SK-N-SH (cell line): ENCODE measurements around the gene TUT4. TPM values are rescaled to one million over a fixed set of nuclear protein-coding genes. Genes with fewer than 3 reads are reported as not detected.
A peak's percentile ranks its signal among the peaks of the same experiment; 100 is the strongest.

Experiments used
- CTCF ChIA-PET: fragments of 300-600, 350-600 bp; formaldehyde crosslinking; extraction: SDS; loops from one replicate; lab custom pipeline; 2021; lab: Yijun Ruan, JAX
- POLR2A ChIA-PET: fragments of 350-600 bp; sonication (Branson Sonifier 250); formaldehyde crosslinking; extraction: SDS; loops from one replicate; lab custom pipeline; 2020; ENCODE audit warnings: antibody characterized with exemption, inconsistent platforms; lab: Yijun Ruan, JAX
- DNase-seq: peaks from one replicate; pipeline ENCODE4 v3.0.0; 2012
- H2AFZ ChIP-seq: fragments of 200-600 bp; sonication (generic); 2 replicates; pipeline ENCODE4 v1.8.1; 2016; ENCODE audit warnings: antibody characterized with exemption, mild to moderate bottlenecking, low read depth
- H3F3A ChIP-seq: fragments of 200-600 bp; sonication (generic); replicated peaks from 2 replicates; pipeline ENCODE3; 2016; ENCODE audit warnings: antibody characterized with exemption, mild to moderate bottlenecking; ENCODE audit not compliant: insufficient read depth
- H3K27ac ChIP-seq, 2 experiments: fragments of 200-500 bp in 1 of 2; fragments of 200-600 bp in 1 of 2; sonication (Bioruptor generic) in 1 of 2; sonication (generic), shearing (Covaris generic) in 1 of 2; 2 replicates each; pipeline versions ENCODE4 v1.5.1 to v1.6.1; 2014 to 2016; ENCODE audit warnings: low read depth in 2 of 2, inconsistent platforms in 1 of 2, low read length in 1 of 2, mild to moderate bottlenecking in 1 of 2, mixed read lengths in 1 of 2
- H3K27me3 ChIP-seq: fragments of 200-600 bp; sonication (generic), shearing (Covaris generic); 2 replicates; pipeline ENCODE4 v1.6.1; 2016; ENCODE audit warnings: mixed run types; ENCODE audit not compliant: insufficient read depth
- H3K36me3 ChIP-seq, 2 experiments: fragments of 200-500 bp in 1 of 2; fragments of 200-600 bp in 1 of 2; sonication (Bioruptor generic) in 1 of 2; sonication (generic) in 1 of 2; replicated peaks in 1 of 2; 2 replicates each; pipeline versions ENCODE3 to v1.5.1; 2014 to 2016; ENCODE audit warnings: low read length in 1 of 2, mild to moderate bottlenecking in 1 of 2; ENCODE audit not compliant: insufficient read depth in 2 of 2, control insufficient read depth in 1 of 2
- H3K4me1 ChIP-seq, 2 experiments: fragments of 200-500 bp in 1 of 2; fragments of 200-600 bp in 1 of 2; sonication (Bioruptor generic) in 1 of 2; sonication (generic), shearing (Covaris generic) in 1 of 2; 2 replicates each; pipeline versions ENCODE4 v1.5.1 to v1.6.1; 2014 to 2016; ENCODE audit warnings: low read depth in 1 of 2, low read length in 1 of 2, mixed run types in 1 of 2; ENCODE audit not compliant: insufficient read depth in 2 of 2, control insufficient read depth in 1 of 2
- H3K4me2 ChIP-seq: fragments of 200-600 bp; sonication (generic), shearing (Covaris generic); 2 replicates; pipeline ENCODE4 v1.6.1; 2017; ENCODE audit warnings: mixed run types
- H3K4me3 ChIP-seq, 2 experiments: fragments of 200-500 bp in 1 of 2; fragments of 200-600 bp in 1 of 2; sonication (Bioruptor generic) in 1 of 2; sonication (generic), shearing (Covaris generic) in 1 of 2; 2 replicates each; pipeline versions ENCODE4 v1.5.1 to v1.8.1; 2014 to 2016; ENCODE audit warnings: low read depth in 2 of 2, inconsistent platforms in 1 of 2, low read length in 1 of 2, mild to moderate bottlenecking in 1 of 2, mixed read lengths in 1 of 2, moderate library complexity in 1 of 2
- H3K79me2 ChIP-seq: fragments of 200-600 bp; sonication (generic); 2 replicates; pipeline ENCODE4 v1.8.1; 2017; ENCODE audit warnings: mild to moderate bottlenecking; ENCODE audit not compliant: insufficient read depth
- H3K9ac ChIP-seq: fragments of 200-600 bp; sonication (generic); 2 replicates; pipeline ENCODE4 v1.6.1; 2017; ENCODE audit warnings: mixed run types
- H3K9me2 ChIP-seq: fragments of 200-600 bp; sonication (generic); 2 replicates; pipeline ENCODE4 v1.6.1; 2017; ENCODE audit warnings: mixed run types
- H3K9me3 ChIP-seq: fragments of 200-600 bp; sonication (generic); 2 replicates; pipeline ENCODE4 v1.6.1; 2017; ENCODE audit warnings: mixed run types, mild to moderate bottlenecking, moderate library complexity
- H4K20me1 ChIP-seq: fragments of 200-600 bp; sonication (generic); 2 replicates; pipeline ENCODE4 v1.6.1; 2017; ENCODE audit warnings: mild to moderate bottlenecking, mixed run types; ENCODE audit not compliant: insufficient read depth
- EP300 ChIP-seq, 2 experiments: IDR thresholded peaks; 2 replicates each; pipeline versions ENCODE4 v1.4.0 to v1.6.1; 2012; ENCODE audit warnings: borderline replicate concordance in 1 of 2, low read depth in 1 of 2, low read length in 1 of 2
- FOSL2 ChIP-seq: IDR thresholded peaks from 2 replicates; pipeline ENCODE4 v1.4.0; 2012; ENCODE audit warnings: low read depth, mild to moderate bottlenecking, moderate library complexity, borderline replicate concordance
- MEF2A ChIP-seq: IDR thresholded peaks from 2 replicates; pipeline ENCODE4 v1.4.0; 2012; ENCODE audit warnings: low read depth, borderline replicate concordance
- MXI1 ChIP-seq: IDR thresholded peaks from 2 replicates; pipeline ENCODE4 v1.6.1; 2012; ENCODE audit warnings: mild to moderate bottlenecking, low read depth, low read length, improper control_type of control experiment
- NRF1 ChIP-seq: IDR thresholded peaks from 2 replicates; pipeline ENCODE4 v1.6.1; 2012; ENCODE audit warnings: low read depth, mild to moderate bottlenecking, low read length
- RCOR1 ChIP-seq: fragments of 150-350 bp; IDR thresholded peaks from 2 replicates; pipeline ENCODE4 v1.6.1; 2017; ENCODE audit warnings: antibody characterized with exemption, low read length
- REST ChIP-seq: IDR thresholded peaks from 2 replicates; pipeline ENCODE4 v1.6.1; 2012; ENCODE audit warnings: mild to moderate bottlenecking, low read depth, low read length, moderate library complexity
- RFX5 ChIP-seq: IDR thresholded peaks from 2 replicates; pipeline ENCODE4 v1.6.1; 2012; ENCODE audit warnings: mild to moderate bottlenecking, improper control_type of control experiment, low read length
- RXRA ChIP-seq: IDR thresholded peaks from 2 replicates; pipeline ENCODE4 v1.4.0; 2012; ENCODE audit warnings: low read depth, mild to moderate bottlenecking, borderline replicate concordance
- YY1 ChIP-seq: IDR thresholded peaks from 2 replicates; pipeline ENCODE4 v1.4.0; 2012; ENCODE audit warnings: low read depth, mild to moderate bottlenecking
- WGBS: methylation state at CpG from one replicate; pipeline ENCODE4 v1.1.6; 2017; ENCODE audit warnings: low lambda C conversion rate; 5-methylcytosine and 5-hydroxymethylcytosine counted together
- polyA plus RNA-seq, 3 experiments: library from polyadenylated mRNA; depleted of rRNA; stranded (reverse); fragments of >200 nt; gene quantifications; 2 replicates each; pipeline ENCODE4 v1.2.3, GENCODE V29; 2012

Gene TUT4
- polyA plus RNA-seq, 1 of the 3 experiments (the other 2 are of a cell fraction) = 28.3 TPM

- no peak for DNase-seq
- Histone ChIP-seq H3K4me2 (no peak overlapping the region), H2AFZ (no peak overlapping the region), H3K4me3 (no peak overlapping the region), H3K9me2 (no peaks in the 10 kb centered on the region), H3K27ac (no peak overlapping the region), H3K36me3 (peaks cover 34 to 48% of the 10 kb centered on the region in 2 experiments), H3F3A (no peaks in the 10 kb centered on the region), H4K20me1 (no peaks in the 10 kb centered on the region), H3K9ac (no peak overlapping the region), H3K9me3 (no peaks in the 10 kb centered on the region), H3K79me2 (no peaks in the 10 kb centered on the region), H3K27me3 (no peaks in the 10 kb centered on the region), H3K4me1 (no peaks in the 10 kb centered on the region)
- 98% methylated on average over 8 of the region's 8 CpGs for WGBS
- ChIA-PET CTCF (no interaction called here), POLR2A (no interaction called here)
- TF ChIP-seq REST (no peak), EP300 (IDR thresholded peaks at IDR 0.05; ENCODE audit: borderline replicate concordance in 1 of 2, low read depth in 1 of 2, low read length in 1 of 2) (no peak)
Observed at GRCh38 chr1:52432807-52433206, 120.1 kb downstream of the TUT4 start.

GRCh38 chr1:52427152-52427551 lies 125.7 kb downstream of the TUT4 start:
- CTCF ChIA-PET = no interaction called here
- POLR2A ChIA-PET = no interaction called here
- no peaks in the 10 kb centered on the region for H3K79me2 ChIP-seq

GRCh38 chr1:52426371-52426770 lies 126.5 kb downstream of the TUT4 start:
- Histone ChIP-seq H3K4me2 (peak overlapping the region; percentile 31; the same call in 1 of the 2 replicates), H2AFZ (no peak overlapping the region), H3K9ac (no peak overlapping the region), H3K79me2 (no peaks in the 10 kb centered on the region), H3K4me1 (peaks cover 0 to 8% of the 10 kb centered on the region in 2 experiments; a peak in 2 of 4 replicates), H3K4me3 (no peak overlapping the region), H3K9me2 (no peaks in the 10 kb centered on the region), H3K9me3 (no peaks in the 10 kb centered on the region), H3K27ac (peak overlapping the region in 1 of 2 experiments; percentile 53; a peak in 2 of 4 replicates), H3F3A (peaks cover 10% of the 10 kb centered on the region), H3K36me3 (peaks cover 36 to 41% of the 10 kb centered on the region in 2 experiments), H4K20me1 (no peaks in the 10 kb centered on the region), H3K27me3 (no peaks in the 10 kb centered on the region)
- DNase-seq = no peak
- TF ChIP-seq RFX5 (no peak), RXRA (no peak)
- ChIA-PET CTCF (no interaction called here), POLR2A (no interaction called here)
- WGBS = 78% methylated on average over 3 of the region's 3 CpGs

More at GRCh38 chr1:52427152-52427551, 125.7 kb downstream of the TUT4 start:
- no peak overlapping the region for H2AFZ ChIP-seq
- no peak overlapping the region for H3K4me3 ChIP-seq
- peaks cover 10% of the 10 kb centered on the region for H3F3A ChIP-seq
- peaks cover 31 to 40% of the 10 kb centered on the region in 2 experiments for H3K36me3 ChIP-seq
- no peak overlapping the region for H3K4me2 ChIP-seq
- peak overlapping the region in 1 of 2 experiments; percentile 53; a peak in 1 of 4 replicates for H3K27ac ChIP-seq
- H3K4me1 ChIP-seq = peaks cover 0 to 8% of the 10 kb centered on the region in 2 experiments; a peak in 2 of 4 replicates
- no peaks in the 10 kb centered on the region for H3K27me3 ChIP-seq
- 100% methylated on average over 1 of the region's 1 CpG for WGBS
- no peaks in the 10 kb centered on the region for H3K9me3 ChIP-seq
- TF ChIP-seq MEF2A (no peak), MXI1 (no peak), YY1 (no peak), NRF1 (no peak), RCOR1 (no peak), FOSL2 (no peak)
- no peaks in the 10 kb centered on the region for H4K20me1 ChIP-seq
- H3K9ac ChIP-seq = no peak overlapping the region
- no peaks in the 10 kb centered on the region for H3K9me2 ChIP-seq
- DNase-seq = no peak
